HK-2 (cell line): Measurements from ENCODE around the gene ANKS1A.

ENCODE experiments used
- DNase-seq: peaks from one replicate; pipeline ENCODE4 v3.0.0-alpha.2; 2018; ENCODE audit not compliant: unreplicated experiment

Gene ANKS1A

DNA sequence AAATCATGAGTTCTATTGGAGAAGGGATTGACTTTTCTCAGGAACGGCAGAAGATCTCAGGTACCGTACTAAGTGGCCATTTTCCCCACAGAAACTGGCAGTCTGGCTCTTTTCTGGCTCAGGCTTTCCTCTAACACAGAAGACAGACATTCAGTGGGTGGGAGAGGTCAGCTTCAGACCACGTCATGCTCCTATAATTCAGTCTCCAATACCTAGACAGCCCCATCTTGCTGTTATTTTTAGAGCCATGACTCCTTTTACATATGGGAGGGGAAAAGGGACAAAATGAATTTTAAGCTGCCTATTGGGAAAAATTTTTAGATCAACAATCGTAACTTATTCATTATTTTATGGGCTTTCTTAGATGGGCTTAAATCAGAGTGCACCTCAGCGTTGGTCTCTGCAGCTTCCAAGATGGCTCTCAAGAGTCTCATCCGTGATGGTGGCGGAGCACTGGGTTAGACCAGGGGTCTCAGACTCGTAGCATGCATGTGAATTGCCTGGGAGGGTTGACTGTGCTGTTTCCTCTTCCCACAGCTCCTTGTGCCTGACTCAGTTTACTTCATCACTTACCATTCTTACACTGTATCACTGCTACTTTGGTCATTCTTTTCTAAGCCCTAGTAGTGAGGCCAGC is 165.2 kb downstream of the ANKS1A start:
- no peak for DNase-seq

DNA sequence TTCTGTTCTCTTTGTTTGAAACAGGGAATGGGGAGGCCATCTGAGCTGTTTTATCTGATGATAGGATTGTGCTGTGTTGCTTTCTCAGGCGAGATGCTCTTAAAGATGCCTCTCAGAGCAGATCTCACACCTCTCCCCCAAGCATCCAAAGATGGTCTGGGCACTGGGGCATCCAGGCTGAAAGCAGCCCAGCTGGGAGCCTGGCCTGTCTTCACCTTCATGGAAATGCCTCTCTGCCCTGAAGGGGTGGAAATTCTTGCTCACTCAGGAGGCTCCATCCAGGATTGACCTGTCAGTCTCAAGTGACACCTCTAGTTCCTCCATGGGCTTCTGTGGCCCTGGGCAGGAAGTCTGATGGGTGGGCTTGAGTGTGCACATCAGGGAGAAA is 165.7 kb downstream of the ANKS1A start:
- DNase-seq = no peak

- no peak for DNase-seq
Measured at GRCh38 chr6:35055891-35056290, 166.8 kb downstream of the ANKS1A start.

DNA sequence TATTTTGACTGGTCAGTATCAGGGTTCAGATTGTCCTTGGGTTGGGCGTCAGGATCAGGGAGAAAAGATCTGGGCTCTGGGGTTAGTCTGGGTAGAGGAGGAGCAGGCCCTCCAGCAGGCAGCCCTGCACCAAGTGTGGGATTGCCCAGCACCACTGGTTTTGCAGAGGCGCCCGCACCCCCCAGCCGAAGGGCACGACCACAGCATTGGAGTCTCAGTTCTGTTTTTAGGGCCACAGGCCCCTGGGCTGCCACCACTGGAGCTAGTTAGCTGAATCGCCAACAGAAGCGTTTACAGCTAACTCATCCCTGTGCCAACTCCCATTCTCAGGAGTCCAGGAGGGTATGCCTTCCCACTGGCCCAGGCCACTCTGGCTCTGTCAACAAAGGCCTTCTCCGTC is 167.9 kb downstream of the ANKS1A start:
- DNase-seq = no peak

GRCh38 chr6:35057449-35058357 is 168.6 kb downstream of the ANKS1A start:
- DNase-seq = no peak

DNA sequence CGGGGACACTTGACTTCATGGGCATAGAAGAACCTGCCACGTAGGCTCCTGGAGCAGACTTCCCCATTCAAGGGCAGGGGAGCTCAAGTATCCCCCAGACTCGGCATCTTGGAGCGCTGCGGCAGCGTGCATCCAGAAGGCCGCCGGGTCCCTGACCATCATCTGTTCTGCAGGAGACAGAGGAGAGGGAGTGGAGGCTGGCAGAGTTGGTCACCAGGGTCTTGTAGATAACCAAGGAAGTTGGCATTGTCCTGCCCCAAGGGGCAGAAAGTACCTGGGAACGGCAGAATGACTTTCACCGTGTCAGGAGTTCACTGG is 169.3 kb downstream of the ANKS1A start:
- no peak for DNase-seq

GRCh38 chr6:35058865-35059522 is 169.9 kb downstream of the ANKS1A start:
- DNase-seq = no peak

DNA sequence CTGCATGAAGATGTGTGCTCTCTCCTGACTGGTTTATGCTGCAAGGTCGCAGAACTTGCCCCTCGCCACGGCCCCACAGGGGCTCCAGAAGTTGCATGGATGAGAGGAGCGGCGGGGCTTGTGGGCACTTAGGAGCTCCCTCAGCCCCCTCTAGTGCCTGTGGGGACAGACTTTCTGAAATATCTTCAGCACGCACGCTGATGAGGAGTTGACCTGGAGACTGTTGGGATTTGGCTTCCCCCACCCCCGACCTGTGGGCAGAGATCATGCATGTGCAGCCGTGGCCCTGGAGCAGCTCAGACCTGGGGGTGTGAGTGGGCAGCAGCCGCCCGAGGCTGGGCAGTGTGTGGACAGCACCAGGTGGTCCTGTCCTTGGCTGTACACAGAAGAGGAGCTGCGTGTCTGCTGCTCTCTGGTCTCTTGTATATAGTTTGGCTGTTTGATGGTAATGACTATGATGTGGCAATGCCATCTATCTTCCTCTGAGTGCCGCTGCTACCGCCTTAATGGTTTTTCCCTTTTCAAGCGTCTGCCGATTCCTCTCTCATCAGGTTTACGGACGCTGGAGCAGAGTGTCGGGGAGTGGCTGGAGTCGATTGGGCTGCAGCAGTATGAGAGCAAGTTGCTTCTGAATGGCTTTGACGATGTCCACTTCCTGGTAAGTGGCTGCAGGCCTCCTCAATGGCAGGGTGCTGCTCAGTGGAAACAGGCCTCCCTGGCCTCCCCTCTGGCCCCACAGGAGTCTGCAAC is 170.7 kb downstream of the ANKS1A start:
- DNase-seq = no peak

DNA sequence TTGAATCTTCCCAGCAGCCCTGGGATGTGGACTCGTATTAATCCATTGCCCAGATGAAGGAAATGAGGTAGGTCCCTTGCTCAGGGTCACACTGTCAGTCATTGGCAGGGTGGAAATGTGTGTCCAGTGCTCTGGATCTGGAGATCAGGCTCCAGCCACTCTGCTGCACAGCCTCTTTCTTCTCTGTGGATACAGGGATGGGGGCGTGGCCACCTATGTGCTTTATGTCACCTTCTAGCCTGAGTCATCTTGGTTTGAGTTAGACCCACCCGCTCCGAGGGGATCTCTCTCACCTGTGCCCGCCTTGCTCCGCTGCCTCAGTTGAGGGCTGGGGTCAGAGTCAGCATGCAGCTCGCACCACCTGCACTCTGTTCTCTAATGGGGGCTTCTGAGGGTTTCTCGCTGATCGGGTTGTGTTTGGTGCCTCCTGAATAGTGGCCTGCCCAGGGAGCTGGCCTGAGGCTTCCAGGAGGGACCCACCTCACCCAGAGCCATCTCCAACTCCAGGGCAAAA is 172.1 kb downstream of the ANKS1A start:
- DNase-seq = no peak

- no peak for DNase-seq
Measured at GRCh38 chr6:35061651-35062410, 172.8 kb downstream of the ANKS1A start.

GRCh38 chr6:35062676-35063574 is 173.9 kb downstream of the ANKS1A start:
- DNase-seq = no peak

- no peak for DNase-seq
Measured at GRCh38 chr6:35063701-35064280, 174.7 kb downstream of the ANKS1A start.

GRCh38 chr6:35064290-35064689 is 175.2 kb downstream of the ANKS1A start:
- DNase-seq = no peak

GRCh38 chr6:35064757-35065440 is 175.8 kb downstream of the ANKS1A start:
- no peak for DNase-seq

DNA sequence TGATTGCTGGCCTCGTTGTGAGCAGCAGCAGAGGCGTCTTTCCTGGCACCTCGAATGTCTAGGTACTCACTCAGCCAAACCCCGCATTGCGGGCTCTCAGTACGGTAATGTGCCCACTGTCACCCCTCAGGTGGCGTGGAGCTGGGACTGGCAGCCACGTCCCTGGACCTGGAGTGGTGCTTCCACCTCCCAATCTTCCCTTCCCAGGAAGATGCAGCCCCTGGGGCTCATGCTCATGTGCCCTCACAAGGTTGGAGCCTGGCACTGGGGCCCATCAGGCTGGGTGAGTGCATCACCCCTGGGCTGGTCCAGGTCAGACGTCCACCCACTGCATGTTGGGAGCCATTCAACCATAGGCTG is 176.4 kb downstream of the ANKS1A start:
- no peak for DNase-seq

- no peak for DNase-seq
Measured at GRCh38 chr6:35065870-35066269, 176.8 kb downstream of the ANKS1A start.

DNA sequence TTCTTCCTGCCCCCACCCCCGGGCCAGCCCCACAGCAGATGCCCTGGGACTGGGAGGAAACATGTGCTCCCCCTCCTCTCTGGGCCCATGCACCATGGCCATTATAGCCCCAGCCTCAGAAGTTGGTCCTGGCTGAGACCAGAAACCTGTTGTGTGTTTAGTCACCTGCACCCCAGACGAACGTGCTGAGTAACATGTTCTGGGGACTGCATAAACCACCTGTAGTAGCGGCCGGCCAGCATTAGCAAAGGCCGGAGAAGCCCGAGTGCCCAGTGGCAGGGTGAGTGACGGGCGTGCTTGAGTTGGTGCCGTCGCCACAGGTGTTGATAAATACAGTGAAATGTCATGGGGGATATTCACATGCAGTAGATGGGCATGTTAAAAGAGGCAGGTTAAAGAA is 178.2 kb downstream of the ANKS1A start:
- DNase-seq = no peak

DNA sequence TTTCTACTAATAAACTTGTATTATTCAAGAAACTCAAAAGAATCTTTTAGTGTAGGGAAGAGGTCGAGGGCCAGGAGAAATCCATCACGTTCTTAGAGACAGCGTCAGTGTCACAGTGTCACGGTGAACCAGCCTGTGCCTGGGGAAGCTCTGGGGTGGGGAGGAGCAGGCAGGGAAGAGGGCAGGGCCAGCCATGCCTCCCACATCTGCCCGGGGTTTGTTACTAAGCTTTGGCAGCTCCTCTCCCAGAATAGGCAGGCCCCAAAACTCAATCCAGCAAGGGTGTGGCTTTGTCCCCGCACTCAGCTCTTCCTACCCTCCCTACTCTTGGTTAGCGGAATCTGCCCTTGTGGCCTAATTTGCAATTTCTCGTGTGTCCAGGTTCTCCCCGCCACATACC is 179.2 kb downstream of the ANKS1A start:
- DNase-seq = no peak

GRCh38 chr6:35068644-35069043 is 179.6 kb downstream of the ANKS1A start:
- no peak for DNase-seq
